NOMO-1 treated with DMSO at 0.1 percent for 48 hours (cell line): Measurements from ENCODE around the gene CLIP4.

ENCODE experiments used
- DNase-seq: peaks from one replicate; lab custom pipeline; 2025; ENCODE audit not compliant: unreplicated experiment; lab: John Stamatoyannopoulos, UW

The CLIP4 gene

DNA sequence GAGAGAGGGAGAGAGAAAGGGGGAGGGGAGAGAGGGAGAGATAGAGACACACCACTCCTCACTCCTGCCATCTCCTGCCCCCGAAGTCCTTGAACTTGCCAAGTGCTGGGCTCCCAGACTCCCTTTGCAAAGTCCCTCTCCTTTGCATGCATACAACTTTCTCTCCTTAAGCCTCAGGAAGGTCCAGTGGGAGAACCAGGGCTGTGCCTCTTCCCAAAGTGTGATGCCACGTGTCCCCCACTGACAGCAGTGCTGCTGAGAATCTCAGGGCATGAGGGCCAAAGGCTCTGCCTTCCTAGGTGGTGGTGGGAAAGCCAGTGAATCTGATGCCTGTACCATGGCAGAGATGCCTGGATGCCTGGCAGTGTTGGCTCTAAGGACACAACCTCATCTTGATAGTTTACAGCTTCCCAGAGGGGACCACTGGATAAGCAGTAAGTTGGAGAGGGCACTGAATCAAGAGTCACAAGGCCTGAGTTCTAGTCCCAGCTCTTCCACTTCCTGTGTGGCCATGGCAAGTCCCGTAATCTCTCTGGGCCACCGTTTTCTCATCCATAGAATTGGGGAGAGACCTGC lies 103.4 kb downstream of the CLIP4 start:
- DNase-seq: no peak

DNA sequence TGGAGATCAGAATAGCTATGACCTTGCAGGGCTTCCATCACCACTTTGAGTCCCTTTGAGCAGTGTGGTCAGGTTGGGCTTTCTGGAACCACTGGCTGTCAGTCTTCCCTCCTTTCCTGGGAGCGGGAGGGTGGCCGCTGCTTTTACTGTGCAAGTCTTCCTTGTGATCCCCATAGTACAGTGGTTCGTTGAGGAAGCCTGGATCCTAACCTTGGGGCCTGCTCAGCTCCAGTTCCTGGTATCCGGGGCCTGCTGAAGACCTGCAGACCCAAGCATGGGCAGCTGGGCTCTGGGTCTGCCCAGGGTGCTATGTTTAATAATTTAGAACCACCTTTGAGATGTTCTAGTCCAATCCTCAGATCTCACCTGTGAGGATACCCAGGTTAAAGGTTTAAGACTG lies 104.2 kb downstream of the CLIP4 start:
- no peak for DNase-seq

DNA sequence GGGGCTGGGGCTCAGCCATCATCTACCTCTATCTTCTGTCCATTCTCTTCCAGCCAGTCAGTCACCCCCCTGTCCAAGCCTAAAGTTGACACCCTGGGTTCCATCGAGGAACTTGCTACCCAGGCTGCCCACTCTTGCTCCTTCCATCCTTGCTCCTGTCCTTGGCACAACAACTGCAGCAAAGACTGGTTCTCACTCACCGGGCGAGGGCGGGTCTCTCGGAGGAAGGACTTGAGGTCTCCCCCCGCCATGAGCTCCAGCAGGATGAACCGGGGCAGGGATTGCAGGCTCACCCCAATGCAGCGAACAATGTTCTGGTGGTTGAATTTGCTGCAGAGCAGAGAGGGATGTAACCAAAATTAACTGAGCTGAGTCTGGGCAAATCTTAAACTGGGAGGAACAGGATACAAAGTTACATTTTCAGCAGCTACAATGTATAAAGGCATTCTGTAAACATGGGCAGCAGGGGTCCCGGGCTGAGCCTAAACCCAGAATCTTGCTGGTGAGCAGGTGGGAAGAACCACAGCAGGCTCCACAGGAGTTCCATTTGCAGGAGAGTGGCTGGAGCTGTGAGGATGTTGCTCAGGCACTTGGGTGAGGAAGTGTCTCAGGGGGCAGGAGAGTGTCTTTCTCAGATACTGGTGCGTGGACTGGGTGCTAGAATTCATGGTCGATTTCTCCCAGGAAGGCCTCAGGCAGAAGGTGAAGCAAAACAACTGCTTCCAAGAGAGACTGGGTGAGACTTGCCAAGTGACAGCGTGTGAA lies 105.5 kb downstream of the CLIP4 start:
- DNase-seq: no peak

DNA sequence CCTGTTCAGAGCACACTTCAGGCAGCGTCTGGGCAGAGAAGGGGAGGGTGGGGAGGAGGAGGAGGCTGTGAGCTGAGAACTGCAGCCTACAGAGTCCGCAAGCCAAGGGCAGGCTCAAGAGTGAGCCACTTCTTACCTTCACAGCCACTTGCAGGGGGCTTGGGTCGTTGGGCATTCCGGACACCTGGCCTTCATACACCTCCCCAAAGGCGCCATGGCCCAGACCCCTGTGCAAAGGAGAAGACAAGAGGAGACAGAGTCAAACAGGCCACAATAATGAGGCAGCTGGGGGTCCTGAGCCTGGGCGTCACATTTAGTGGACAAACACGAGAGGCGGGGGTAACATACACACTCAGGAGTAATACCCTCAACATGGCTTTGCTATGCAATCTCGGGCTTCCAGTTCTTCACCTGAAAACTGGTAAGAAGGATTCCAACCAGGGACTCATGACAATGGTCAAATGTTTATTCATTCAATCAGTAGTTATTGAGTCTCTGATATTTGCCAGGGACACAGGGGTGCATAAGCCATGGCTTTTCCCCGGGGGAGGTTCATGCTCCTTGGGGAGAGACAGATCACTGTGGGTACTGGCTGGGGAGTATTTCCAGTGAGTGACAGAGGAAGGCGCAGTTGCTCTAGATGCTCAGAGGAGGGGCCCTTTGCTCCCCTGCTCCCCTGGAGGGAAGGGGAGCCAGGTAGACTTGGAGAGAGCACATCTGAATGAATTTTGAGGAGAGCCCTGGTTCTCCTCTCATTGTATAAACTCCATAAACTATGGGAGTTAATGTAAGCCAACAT lies 107.4 kb downstream of the CLIP4 start:
- no peak for DNase-seq

DNA sequence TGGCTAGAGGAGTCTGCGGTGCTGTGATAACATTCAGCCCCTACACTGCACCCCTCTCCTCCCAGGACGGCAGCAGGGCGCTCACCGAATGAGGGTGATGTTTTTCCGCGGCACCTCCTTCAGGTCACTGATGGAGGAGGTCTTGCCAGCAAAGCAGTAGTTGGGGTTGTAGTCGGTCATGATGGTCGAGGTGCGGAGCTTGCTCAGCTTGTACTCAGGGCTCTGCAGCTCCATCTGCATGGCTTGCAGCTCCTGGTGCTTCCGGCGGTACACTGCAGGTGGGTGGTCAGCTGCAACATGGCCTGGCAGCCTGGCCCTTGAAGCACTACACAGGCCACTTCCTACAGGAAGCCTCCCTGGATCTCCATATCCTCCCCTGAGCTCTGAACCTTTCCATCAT lies 108.0 kb downstream of the CLIP4 start:
- DNase-seq: no peak

DNA sequence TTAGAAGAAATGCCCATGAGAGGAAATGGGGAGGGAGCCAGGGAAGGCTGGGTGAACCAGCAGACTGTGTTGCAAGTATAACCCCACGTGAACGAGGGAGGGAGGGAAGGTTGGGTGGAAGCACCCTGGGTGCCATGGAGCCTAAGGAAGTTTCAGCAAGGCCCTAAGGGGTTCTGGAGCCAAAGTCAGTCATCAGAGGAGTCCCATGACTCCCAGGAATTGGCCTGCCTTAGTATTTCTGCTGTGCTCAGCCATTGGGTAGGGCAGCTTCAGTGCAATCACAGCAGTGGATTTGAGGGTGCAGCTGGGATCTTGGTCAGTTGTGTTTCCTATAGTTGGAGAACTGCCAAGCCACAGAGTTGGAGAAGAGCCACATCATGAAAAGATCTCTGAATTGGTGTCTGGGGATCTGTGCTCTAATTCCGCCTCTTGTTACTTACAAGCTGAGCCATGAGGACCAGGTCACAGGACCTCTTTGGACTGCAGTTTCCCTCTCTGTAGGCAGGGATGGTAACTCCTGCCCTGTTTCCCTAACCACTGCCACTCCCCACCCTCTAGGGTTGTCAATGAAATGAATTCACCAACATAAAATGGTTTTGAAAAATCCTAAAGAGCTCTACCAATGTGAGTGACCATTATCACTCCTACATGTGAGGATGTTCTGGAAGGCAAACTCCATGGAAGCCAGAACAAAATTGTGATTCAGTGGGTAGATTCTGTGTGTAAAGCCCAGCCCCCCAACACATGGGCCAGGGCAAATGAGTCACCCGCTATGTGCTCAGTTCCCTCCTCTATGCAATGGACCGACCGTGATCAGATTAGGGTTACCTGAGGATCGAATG lies 108.9 kb downstream of the CLIP4 start:
- DNase-seq: no peak

DNA sequence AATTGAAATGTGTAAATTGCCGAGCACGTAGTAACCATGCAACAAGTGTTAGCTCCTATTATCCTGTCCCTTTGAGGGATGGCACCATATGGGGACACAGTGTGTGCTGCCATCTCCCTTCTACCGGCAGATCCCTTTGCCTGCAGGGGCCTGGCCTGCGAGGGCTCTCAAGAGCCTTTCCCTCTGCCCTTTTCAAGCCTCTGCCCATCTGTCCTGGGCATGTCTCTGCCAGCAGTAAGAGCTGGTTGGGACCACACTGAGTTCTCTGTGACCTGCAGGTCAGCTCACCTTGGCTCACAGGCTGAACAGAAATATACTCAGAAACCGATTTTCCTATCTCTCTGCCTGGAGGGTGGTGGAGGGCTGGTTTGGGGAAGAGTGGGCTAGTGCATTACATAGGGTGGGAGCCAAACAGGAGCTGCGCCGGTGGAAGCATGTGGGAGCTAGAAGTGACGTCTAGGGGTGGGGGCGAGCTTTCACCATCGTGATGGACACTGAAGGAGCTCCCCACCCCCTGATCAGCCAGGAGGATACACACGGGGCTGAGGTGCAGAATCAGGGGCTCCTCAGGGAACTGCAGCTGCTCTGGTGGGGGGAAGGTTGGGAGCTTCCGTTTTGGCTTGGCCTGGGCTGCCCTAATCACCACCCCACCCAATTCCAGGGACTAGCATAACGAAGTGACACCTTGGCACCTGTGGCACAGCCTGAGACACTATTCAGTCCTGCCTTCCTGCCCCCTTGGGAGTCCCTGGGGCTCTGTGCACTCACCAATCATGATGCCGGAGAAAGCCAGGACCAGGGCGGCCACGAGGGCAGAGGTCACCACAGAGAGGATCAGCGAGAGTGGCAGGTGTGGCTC lies 109.7 kb downstream of the CLIP4 start:
- no peak for DNase-seq

DNA sequence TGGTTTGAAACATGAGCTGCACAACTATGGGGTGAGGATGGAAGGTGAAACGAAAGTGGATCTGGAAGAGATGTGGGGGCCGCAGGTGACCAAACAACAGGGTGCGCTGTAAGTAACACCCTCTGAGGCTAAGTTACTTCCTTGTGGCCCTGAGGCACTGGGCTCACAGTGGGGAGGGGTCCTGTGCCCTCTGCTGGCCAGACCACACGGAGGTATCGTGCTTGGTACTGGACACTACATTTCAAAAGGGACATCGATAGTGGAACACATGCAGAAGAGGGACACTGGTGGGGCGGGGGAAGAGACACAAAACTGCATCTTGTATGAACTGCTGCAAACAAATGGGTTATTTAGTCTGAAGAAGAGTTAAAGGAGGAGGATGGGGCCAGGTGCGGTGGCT lies 110.6 kb downstream of the CLIP4 start:
- DNase-seq: no peak

DNA sequence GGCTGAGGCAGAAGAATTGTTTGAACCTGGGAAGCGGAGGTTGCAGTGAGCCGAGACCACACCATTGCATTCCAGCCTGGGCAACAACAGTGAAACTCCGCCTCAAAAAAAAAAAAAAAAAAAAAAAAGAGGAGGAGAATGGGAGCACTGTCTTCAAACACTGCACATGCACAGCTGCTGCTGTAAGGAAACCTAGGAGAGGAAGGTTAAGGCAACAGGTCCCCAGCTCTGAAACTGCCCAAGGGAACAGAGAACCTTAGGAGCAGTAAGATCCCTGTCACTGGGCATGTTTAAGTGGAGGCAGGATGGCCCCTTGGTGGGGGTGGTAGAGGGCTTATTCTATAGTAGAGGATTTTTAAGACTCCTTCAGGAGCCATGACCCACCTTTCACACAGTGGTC lies 111.2 kb downstream of the CLIP4 start:
- no peak for DNase-seq

DNA sequence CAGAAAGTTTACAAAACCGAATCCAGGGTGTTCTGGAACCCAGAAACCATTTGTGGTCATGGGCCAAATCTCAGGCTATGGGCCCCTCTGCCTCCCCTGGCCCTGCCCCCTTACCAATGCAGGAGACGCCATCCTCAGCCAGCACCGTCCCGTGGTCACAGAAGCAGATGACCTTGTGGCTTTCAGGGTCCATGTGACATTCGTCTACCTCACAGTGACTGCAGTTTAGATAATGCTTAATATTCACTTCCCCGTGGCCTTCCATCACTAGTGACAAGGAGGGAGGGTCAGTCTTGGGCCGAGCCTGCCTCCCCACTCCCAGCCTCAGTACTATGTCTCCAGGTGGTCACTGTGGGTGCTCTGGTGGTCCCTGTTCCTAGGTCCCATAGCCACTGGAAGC lies 111.6 kb downstream of the CLIP4 start:
- no peak for DNase-seq

DNA sequence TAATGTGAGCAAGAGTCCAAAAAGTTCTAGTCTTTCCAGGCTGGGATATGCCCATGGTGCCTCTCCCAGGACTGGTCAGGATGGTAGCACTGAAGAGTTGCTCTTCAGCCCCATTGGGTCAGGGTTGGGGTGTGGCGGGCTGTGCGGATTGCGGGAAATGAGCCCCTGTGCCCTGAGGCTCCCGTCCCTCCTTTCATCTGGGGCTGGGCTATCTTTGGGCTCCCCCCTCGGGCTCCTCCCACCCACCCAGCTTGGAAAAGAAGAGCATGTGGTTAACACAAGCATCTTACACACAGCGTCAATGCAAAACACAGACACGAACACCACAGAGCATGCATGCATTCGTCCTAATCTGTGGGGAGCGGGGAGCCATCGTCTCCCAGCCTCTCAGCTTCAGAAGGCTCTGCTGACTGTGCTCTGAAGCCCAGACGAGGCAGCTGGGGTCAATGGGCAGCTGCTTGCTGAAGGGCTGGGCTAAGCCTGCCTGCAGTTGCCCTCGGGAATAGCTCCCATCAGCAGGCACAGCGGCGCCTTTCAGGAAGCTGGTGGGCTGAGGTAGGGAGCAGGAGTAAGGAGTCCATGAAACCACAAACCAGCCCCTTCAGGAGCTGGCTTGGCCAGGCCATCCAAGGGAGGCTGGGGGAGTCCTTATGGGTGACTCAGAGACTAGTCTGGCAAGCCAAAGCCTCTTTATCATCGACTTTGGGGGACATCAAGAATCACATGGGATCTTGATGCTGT lies 112.9 kb downstream of the CLIP4 start:
- no peak for DNase-seq

DNA sequence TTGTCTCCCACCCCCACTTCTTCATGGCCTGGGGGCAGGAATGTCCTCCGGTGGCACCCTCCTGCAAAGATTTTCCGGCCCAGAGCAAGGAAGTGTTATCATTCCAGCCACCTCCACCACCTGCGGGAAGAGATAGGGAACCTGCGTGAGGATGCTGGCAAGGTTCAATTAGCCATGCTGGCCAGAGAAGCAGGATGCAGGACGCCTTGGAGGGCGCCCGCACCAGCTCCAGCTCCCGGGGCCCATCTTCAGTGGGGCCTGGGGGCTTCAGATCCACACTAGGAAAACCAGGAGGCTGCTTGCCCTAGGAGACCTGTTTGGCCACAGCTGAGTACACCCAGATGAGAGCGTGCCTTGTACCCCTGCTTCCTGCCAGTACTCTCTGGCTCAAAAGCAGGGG lies 113.7 kb downstream of the CLIP4 start:
- DNase-seq: no peak

DNA sequence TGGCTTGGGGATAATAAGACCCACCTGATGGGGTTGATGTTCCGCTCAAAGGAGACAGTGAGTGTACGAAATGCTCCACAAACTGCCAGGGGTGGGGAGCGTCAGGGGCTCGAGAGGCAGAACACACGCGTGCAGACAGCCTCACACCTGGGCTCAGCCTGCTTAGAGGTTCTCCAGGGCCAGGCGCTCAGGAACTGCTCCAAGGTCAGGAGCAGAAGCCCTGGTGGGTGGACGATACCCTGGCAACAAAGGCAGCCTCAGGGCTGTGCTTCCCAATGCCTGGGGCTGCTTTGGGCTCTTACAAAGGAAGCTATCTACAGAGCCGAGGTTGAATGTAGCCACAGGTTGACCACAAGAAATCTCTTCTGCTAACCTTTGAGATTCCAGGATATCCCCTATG lies 114.4 kb downstream of the CLIP4 start:
- no peak for DNase-seq

DNA sequence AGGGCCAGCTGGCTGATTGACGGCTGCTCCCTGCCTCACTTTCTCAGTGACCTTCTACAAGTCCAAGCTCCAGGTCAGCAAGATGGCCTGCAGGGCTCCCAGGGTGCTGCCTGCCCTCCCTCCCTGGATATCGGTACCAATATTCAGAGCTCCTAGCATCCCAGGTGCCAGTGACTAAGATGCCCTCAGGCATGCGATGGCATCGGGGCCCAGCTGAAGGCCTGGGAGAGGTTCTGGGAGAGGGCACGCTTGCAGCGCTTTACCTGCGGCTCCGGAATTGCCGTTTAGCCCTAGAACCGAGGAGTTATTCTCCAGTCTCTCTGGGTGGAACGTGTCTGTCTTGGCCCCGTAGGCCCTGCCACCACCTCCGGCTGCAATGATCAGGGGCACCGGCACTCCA lies 116.8 kb downstream of the CLIP4 start:
- no peak for DNase-seq

DNA sequence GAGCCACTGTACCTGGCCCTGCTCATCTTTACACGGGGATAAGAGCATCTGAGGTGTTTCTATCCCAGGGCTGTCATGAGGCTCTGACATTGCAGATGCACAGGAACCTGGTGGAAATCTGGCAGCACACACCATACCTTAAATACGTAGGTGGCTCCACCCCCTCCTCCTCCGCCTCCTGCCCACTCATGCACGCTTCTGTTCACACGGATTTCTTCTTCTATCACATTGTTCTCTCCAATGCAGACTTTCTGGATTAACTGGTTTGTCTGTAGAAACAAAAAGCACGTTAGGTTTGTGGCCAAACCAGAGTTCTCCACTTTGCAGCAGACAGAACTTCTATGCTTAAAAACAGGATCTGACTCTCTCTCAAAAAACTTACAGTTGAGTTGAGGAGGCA lies 118.2 kb downstream of the CLIP4 start:
- DNase-seq: no peak

DNA sequence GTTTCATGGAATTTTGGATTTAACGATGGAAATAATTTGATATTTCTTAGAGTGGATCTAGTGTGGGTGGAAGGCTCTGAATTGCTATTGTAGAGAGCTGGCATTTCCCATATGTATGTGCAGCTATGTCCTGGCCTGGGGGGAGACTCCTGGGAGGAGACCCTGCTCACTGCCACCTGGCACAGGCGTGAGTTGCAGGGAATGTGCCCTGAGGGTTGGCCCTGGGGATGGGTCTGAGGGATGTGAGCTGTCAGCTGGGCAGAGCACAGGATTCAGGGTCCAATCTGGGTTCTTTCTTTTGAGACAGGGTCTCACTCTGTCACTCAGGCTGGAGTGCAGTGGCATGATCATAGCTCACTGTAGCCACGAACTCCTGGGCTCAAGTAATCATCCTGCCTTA lies 120.2 kb downstream of the CLIP4 start:
- DNase-seq: no peak

DNA sequence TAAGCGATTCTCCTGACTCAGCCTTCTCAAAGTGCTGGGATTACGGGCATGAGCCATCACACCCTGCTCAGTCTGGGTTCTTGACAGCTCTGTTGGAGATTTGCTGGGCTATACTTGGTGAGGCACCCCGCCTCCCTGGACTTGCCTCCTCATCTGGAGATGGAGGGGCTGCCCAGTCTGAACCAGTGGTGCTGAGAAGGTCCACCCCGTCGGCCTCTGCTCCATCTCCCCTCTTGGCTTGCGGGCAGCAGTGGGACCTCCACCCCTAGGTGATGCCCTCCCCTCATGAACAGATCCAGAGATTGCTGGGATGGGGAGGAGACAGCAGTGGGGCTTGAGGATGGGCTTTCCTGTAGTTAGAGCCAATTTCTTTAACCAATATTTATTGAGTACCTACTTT lies 120.9 kb downstream of the CLIP4 start:
- no peak for DNase-seq

DNA sequence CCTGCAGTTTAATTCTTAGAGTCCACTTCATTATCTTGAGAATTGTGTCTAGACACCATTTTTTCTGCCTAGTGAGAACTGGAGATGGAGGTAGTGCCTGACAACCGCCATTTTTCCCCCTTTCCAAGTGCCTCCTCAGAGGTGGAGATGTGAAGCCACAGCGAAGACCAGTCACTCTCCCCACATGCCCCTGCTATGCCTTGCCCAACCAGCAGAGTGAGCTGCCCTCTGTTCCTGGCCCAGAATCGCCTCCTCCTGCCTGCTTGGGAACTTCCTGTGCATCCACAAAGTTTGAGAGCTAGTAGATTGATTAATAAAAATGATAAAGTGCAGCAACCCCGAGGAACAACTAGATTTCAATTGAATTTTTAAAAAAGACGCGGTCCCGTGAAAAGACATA lies 123.3 kb downstream of the CLIP4 start:
- no peak for DNase-seq
